NCI-H2227 (cell line): Measurements from ENCODE around the gene PLK2.

ENCODE experiments used
- DNase-seq: peaks from one replicate; lab custom pipeline; 2025; ENCODE audit not compliant: unreplicated experiment; lab: John Stamatoyannopoulos, UW

The PLK2 gene

DNA sequence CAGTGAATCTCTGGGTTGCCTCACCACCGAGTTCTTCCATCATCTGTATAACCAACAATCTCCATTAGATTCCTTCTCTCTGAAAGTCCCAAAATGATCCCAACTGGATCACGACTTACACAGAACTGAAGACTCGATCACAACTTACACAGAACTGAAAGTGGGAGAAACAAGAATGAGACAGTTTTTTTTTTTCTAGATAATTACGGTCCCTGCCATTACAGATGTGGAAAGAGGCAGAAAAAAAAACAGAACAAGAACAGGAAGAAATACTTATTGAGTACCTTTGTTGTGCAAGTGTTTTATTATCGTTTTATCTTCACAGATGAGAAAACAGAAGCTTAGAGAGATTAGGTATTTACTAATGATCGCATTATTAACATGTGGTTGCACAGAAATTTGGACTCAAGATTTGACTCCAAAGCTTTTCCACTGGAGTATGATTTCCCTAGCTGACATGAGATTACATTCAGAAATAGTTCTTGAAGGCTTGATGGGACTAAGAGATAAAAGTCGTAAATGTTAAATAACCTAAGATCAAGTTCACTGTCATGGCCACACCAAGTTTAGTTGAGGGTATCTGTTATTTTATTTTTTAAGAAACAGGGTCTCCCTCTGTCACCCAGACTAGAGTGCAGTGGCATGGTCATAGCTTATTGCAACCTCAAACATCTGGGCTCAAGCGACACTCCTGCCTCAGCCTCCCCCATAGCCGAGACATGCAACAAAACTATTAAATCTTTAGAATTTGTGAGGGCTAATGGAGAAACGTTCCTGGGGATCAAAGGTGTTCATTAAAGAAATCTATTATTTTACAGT lies 8.9 kb downstream of the PLK2 start:
- DNase-seq, result no peak

GRCh38 chr5:58450018-58450417 lies 9.9 kb downstream of the PLK2 start:
- no peak for DNase-seq

DNA sequence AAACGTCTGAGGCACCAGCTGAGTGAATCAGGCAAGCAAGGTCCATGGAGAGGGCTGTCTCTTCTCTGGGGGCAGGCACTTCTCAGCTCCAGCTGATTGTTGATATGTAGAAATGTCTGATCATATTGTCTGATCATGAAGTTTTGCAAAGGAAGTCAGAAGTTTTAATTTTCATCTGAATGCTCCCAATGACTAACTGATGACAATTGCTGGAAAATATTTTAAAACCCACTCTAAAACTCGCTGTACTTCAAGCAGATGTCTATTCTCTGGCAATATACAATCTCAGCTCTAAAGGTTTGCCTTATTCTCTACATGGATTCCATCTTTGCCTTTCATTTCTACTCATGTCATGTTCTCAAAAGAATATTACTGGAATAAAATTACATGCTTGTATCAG lies 12.7 kb downstream of the PLK2 start:
- no peak for DNase-seq

DNA sequence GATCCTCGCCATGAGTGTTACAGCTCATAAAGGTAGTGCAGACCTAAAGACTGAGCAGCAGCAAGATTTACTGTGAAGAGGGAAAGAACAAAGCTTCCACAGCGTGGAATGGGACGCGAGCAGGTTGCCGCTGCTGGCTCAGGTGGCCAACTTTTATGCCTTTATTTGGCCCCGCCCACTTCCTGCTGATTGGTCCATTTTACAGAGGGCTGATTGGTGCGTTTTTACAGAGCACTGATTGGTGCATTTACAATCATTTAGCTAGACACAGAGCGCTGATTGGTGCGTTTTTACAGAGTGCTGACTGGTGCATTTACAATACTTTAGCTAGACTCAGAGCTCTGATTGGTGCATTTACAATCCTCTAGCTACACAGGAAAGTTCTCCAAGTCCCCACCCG lies 13.9 kb downstream of the PLK2 start:
- DNase-seq, result no peak

DNA sequence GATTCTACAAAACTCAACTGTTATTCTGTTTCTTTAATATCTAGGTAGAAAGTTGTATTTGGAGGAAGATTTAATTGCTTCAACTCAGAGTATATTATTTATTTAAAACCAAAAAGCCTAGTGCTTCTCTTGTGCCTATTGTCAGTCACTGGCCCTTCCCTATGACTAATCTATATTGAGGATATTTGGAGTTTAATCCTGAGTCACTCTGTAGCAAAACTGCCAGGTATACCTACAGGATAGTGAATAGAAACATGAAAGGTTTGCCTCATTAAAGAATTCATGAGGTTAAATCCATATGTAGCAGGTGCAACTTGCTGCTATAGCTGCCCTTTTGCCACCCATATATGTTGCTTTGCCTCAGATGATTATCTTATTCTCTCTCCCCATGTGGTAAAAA lies 15.1 kb downstream of the PLK2 start:
- no peak for DNase-seq

DNA sequence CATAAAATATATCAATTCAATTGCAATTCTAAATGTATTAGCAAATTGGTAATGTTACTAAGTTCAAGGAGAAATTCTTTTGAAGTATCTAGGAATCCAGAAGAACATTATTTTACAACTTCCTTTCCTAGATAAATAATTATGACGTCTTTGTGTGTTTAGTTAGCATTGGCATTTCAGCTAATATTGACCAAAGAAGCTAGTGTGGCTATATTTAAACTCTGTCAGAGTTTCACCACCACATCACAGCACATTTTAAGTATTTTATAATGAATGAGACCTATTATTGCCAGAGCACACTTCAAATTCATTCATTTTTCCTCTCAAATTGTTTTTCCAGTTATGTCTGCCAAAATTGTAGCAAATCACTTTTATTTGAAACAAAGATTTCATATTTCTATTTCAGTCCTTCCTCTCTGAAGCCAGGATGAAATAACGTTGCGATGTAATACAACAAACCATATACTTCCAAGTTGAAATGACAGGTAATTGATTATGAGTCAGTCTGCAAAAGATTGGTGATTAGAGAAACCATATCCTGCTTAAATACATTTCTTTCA lies 18.9 kb downstream of the PLK2 start:
- no peak for DNase-seq

DNA sequence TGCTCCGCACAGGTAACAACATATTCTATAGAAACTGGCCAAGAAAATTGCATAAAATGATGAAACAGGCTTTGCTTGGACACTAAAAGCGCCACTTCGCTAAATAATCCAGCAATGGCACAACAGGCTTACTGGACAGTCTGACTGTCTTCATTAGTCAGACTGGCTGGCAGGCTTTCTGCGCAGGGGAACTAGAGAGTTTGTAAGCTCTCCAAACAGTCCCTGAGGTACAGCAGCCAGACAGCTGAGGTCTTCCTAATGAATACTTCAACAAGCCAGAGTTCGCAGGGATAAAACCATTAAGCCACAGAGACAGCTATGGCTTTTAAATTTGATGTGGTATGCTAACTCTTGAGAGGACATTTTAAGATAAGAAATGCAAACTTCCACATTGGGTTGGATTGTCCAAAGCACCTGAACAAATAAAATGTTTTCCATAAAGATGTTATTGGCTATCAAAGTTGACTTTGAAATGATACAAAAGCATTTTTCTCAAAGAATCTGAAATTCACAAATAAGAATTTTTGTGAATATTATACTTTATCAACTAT lies 20.7 kb downstream of the PLK2 start:
- DNase-seq, result no peak

DNA sequence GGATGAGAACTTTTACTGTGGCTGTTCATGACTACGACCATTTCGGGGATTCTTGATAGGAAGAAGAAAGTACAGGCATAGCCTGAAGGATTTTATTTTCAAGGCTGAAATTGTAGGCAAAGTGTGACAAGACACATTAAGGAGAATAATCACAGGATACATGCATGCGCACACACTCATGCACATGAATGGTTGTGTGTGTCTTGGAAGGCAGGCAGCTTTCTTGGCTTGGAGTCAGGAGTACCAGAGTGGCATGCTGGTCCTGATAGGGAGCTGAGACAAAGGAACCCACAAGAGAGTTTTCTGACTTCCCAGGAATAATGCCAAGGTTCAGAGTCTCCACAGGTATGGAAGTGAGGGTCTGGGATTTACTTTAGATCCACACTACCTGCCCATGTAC lies 22.2 kb downstream of the PLK2 start:
- no peak for DNase-seq

GRCh38 chr5:58431832-58432231 lies 28.1 kb downstream of the PLK2 start:
- no peak for DNase-seq

GRCh38 chr5:58412932-58413331 lies 47.0 kb downstream of the PLK2 start:
- no peak for DNase-seq

DNA sequence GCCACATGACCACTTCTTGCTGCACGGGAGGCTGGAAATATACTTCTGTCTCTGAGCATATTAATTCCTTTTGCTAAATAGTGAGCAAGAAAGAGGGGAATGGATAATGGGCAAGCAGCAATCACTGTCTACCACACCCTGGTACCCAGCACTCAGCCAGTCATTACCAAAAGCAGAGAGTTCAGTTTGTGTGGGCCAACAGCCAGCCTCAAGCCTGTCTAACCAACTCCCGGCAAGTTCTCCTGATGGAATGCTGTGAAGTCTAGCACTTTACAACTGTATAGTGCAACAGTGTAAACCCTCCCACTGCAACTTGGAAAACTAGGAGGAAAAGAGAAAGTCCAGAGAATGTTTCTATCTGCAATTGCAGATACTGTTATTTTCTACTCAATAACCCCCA lies 47.8 kb downstream of the PLK2 start:
- DNase-seq, result no peak

GRCh38 chr5:58411372-58411771 lies 48.5 kb downstream of the PLK2 start:
- DNase-seq, result no peak

GRCh38 chr5:58410441-58410840 lies 49.4 kb downstream of the PLK2 start:
- DNase-seq, result no peak

- no peak for DNase-seq
Measured at GRCh38 chr5:58407042-58407719, 52.7 kb downstream of the PLK2 start.

DNA sequence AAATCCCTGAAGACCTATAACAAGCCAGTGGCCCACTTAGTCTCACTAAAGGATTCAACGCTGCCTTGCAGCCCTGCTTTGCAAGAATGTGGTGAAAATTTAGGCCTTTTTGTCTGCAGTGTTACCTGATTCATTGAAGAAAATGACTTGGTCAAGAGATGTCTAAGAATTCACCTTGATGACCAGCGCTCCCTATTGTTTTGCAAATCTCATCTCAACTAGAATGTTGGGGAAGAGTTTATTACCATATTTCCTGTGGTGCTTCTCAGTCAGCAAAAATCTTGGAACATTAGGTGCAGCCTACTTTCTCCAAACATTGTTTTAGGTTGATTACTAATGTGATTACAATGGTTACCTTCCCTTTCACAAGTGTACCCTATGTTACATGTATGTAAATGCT lies 53.5 kb downstream of the PLK2 start:
- no peak for DNase-seq

- DNase-seq, result no peak
Measured at GRCh38 chr5:58405175-58405574, 54.7 kb downstream of the PLK2 start.

GRCh38 chr5:58404734-58405133 lies 55.2 kb downstream of the PLK2 start:
- no peak for DNase-seq
